BJ (cell line): ENCODE results near the gene GUCY1A1. TPM values are rescaled to one million over a fixed set of nuclear protein-coding genes. Genes with fewer than 3 reads are reported as not detected.

ENCODE experiments used
- CTCF ChIA-PET: fragments of 350-600 bp; formaldehyde crosslinking; extraction: SDS; loops from one replicate; lab custom pipeline; 2021; ENCODE audit warnings: antibody characterized with exemption, inconsistent platforms; lab: Yijun Ruan, JAX
- POLR2A ChIA-PET: fragments of 300-600 bp; sonication (Branson Sonifier 250); formaldehyde crosslinking; extraction: SDS; loops from one replicate; lab custom pipeline; 2021; ENCODE audit warnings: antibody characterized with exemption; lab: Charles Lee
- DNase-seq: peaks from one replicate; pipeline ENCODE4 v3.0.0-alpha.2; 2011; ENCODE audit warnings: low read depth
- H3K27me3 ChIP-seq: 2 replicates; pipeline ENCODE4 v1.6.0; 2011; ENCODE audit warnings: low read length; ENCODE audit not compliant: control insufficient read depth, insufficient read depth
- H3K36me3 ChIP-seq: 2 replicates; pipeline ENCODE4 v1.5.1; 2011; ENCODE audit warnings: low read length; ENCODE audit not compliant: control insufficient read depth, insufficient read depth
- H3K4me3 ChIP-seq: 2 replicates; pipeline ENCODE4 v1.5.1; 2011; ENCODE audit warnings: low read depth, mild to moderate bottlenecking, control low read depth, low read length
- polyA plus RNA-seq: library from polyadenylated mRNA; depleted of rRNA; stranded (reverse); fragments of >200 nt; gene quantifications from 2 replicates; pipeline ENCODE4 v1.2.3, GENCODE V29; 2011
- TF ChIP-seq, protein P1 (sequence below): IDR thresholded peaks from 2 replicates; pipeline ENCODE4 v1.5.1; 2011; ENCODE audit warnings: low read depth, mild to moderate bottlenecking, control low read depth, inconsistent platforms, low read length, moderate library complexity; ENCODE audit not compliant: insufficient read depth

GUCY1A1 gene
- polyA plus RNA-seq, 1 experiment: 0.23 TPM

GRCh38 chr4:155713911-155714310, 47.3 kb downstream of the GUCY1A1 start:
- ChIA-PET CTCF (no interaction called here), POLR2A (no interaction called here)
- no peak for DNase-seq
- H3K36me3 ChIP-seq: no peaks in the 10 kb centered on the region
- TF ChIP-seq, protein P1, sequence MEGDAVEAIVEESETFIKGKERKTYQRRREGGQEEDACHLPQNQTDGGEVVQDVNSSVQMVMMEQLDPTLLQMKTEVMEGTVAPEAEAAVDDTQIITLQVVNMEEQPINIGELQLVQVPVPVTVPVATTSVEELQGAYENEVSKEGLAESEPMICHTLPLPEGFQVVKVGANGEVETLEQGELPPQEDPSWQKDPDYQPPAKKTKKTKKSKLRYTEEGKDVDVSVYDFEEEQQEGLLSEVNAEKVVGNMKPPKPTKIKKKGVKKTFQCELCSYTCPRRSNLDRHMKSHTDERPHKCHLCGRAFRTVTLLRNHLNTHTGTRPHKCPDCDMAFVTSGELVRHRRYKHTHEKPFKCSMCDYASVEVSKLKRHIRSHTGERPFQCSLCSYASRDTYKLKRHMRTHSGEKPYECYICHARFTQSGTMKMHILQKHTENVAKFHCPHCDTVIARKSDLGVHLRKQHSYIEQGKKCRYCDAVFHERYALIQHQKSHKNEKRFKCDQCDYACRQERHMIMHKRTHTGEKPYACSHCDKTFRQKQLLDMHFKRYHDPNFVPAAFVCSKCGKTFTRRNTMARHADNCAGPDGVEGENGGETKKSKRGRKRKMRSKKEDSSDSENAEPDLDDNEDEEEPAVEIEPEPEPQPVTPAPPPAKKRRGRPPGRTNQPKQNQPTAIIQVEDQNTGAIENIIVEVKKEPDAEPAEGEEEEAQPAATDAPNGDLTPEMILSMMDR: no peak
- no peaks in the 10 kb centered on the region for H3K27me3 ChIP-seq
- H3K4me3 ChIP-seq: no peak overlapping the region

GRCh38 chr4:155722336-155722735, 55.7 kb downstream of the GUCY1A1 start:
- H3K36me3 ChIP-seq: no peaks in the 10 kb centered on the region
- TF ChIP-seq, protein P1: no peak
- CTCF ChIA-PET: no interaction called here
- no peak overlapping the region for H3K4me3 ChIP-seq
- POLR2A ChIA-PET: no interaction called here
- H3K27me3 ChIP-seq: no peaks in the 10 kb centered on the region
- DNase-seq: no peak

DNA sequence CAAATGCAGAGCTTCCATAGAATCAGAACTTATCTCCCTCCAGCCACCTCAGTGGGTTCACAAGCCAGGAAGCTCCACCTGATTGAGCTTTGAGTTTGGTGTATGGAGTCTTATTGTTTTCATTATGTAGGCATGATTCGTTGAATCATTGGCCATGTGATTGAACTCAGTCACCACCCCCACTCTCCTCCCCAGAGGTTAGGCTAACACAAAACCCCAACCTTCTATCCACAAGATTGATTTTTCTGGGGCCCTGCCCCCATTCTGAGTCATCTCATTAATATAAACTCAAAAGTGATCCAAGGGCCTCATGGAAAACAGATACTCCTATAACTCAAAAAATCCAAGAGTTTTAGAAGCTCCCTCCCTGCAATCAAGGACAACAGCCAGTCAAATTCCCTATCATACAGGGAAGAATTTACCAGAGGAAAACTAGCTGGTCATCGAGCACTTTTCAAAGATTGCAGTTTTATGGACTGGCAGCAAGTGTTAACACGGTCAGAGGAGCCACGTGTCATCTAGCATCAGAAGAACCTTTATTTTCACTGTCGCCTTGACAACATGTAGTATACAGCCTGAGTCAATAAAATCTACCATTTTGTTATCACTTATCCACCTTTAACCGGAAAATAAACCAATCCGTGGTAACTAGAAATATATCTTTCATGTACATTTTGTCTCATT, 56.3 kb downstream of the GUCY1A1 start:
- Histone ChIP-seq H3K36me3 (no peaks in the 10 kb centered on the region), H3K27me3 (no peaks in the 10 kb centered on the region), H3K4me3 (no peak overlapping the region)
- CTCF ChIA-PET: no interaction called here
- no peak for DNase-seq
- TF ChIP-seq, protein P1: no peak
- POLR2A ChIA-PET: no interaction called here

DNA sequence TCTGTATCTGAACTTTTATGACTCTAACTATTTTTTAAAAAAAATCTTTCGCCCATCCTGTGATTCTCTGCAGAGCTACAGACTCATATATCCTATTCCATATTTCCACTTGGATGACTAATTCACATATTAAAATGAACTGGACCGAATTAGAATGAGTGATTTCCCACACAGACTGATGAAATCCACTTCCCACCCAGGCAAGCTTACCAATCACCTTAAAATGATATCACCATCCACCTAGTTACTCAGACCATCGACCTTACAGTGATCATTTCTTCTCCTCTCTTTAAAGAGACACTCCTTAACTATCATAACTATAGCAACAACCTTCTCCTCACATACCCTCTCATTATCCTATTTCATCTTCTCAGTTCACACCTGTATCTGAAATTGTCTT, 58.1 kb downstream of the GUCY1A1 start:
- no peak overlapping the region for H3K4me3 ChIP-seq
- H3K27me3 ChIP-seq: no peaks in the 10 kb centered on the region
- ChIA-PET POLR2A (no interaction called here), CTCF (no interaction called here)
- H3K36me3 ChIP-seq: no peaks in the 10 kb centered on the region
- TF ChIP-seq, protein P1: no peak
- DNase-seq: no peak

- TF ChIP-seq, protein P1: no peak
- H3K27me3 ChIP-seq: no peaks in the 10 kb centered on the region
- H3K4me3 ChIP-seq: no peak overlapping the region
- POLR2A ChIA-PET: no interaction called here
- DNase-seq: no peak
- CTCF ChIA-PET: no interaction called here
- H3K36me3 ChIP-seq: no peaks in the 10 kb centered on the region
Measured at GRCh38 chr4:155734065-155734464, 67.4 kb downstream of the GUCY1A1 start.
